GM12865 (cell line): ENCODE measurements around the gene EPHA1.

Experiments
- DNase-seq: peaks from one replicate; pipeline ENCODE4 v3.0.0; 2010; ENCODE audit warnings: low read depth
- H3K4me3 ChIP-seq: 2 replicates; pipeline ENCODE4 v1.5.1; 2011; ENCODE audit warnings: mild to moderate bottlenecking, low read depth, low read length, control low read depth
- TF ChIP-seq, protein P1 (sequence below): IDR thresholded peaks from 2 replicates; pipeline ENCODE4 v1.5.1; 2011; ENCODE audit warnings: low read length, control low read depth, low read depth, inconsistent platforms; ENCODE audit not compliant: insufficient read depth; ENCODE audit errors: missing control alignments

The EPHA1 gene

DNA sequence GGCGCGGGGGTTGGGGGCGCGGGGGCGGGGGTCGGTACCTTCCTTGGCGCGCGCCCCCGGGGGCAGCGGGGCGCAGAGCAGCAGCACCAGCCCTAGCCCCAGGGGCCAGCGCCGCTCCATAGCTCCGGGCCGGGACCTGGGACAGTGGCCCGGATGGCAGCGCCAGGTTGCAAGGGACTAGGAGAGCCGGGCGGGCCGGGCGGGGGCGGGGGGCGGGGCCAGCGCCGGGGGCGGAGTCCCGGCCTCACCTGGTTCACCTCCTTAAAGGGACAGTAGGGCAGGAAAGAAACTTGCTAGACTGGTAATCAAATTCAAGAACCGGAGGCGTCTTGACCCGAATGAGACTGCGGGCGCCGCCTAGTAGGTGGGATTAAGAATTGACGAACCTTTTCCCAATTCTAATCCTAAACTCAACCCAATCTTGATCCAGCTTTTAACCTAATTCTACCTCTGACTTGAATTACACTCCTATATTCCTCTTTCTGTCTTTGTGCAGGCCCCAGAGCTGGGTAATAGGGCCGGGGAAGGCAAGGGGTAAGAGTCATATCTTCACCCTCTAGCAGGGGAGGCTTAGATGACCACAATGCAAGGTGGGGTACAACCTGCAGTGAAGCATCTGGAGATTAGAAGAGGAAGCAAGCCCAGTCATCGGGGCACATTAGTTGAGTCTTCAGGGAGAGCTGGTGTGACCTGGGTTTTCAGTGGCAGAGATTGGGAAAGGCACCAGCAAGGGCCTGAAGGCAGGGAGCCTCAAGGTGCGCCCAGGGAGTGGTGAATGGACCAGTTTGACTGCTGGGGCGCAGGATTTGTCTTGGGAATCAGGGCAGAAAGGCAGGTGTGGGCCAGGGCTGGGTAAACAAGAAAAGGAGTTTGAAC lies at the start of gene EPHA1:
Gene EPHA1 (minus strand): TSS at position 171 of the 876 bp plus-strand sequence. CDS start 51 bp downstream, at position 120.
- TF ChIP-seq, protein P1, sequence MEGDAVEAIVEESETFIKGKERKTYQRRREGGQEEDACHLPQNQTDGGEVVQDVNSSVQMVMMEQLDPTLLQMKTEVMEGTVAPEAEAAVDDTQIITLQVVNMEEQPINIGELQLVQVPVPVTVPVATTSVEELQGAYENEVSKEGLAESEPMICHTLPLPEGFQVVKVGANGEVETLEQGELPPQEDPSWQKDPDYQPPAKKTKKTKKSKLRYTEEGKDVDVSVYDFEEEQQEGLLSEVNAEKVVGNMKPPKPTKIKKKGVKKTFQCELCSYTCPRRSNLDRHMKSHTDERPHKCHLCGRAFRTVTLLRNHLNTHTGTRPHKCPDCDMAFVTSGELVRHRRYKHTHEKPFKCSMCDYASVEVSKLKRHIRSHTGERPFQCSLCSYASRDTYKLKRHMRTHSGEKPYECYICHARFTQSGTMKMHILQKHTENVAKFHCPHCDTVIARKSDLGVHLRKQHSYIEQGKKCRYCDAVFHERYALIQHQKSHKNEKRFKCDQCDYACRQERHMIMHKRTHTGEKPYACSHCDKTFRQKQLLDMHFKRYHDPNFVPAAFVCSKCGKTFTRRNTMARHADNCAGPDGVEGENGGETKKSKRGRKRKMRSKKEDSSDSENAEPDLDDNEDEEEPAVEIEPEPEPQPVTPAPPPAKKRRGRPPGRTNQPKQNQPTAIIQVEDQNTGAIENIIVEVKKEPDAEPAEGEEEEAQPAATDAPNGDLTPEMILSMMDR, result no peak
- no peak for DNase-seq
- no peak within 1 kb of the TSS for H3K4me3 ChIP-seq

GRCh38 chr7:143458263-143458662 lies 49.6 kb upstream of the EPHA1 start:
- DNase-seq, result peak; percentile 9
- TF ChIP-seq, protein P1, result no peak
- H3K4me3 ChIP-seq, result no peak overlapping the region

- no peak for DNase-seq
- H3K4me3 ChIP-seq, result no peak overlapping the region
- TF ChIP-seq, protein P1, result no peak
These were observed 48.5 kb upstream of the EPHA1 start for GRCh38 chr7:143456992-143457793.

DNA sequence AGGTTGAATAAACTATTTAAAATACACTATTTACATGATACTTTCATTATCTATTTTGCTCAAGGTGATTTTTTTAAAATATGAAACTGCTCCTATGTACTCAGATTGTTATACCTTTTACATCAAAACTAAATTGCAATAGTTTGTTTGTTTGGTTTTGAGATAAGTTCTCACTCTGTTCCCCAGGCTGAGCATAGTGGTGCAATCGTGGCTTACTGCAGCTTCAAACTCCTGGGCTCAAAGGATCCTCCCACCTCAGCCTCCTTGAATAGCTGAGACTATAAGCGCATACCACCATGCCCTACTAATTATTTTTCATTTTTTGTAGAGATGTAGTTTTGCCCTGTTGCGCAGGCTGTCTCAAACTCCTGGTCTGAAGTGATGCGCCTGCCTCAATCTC lies 47.3 kb upstream of the EPHA1 start:
- no peak overlapping the region for H3K4me3 ChIP-seq
- no peak for DNase-seq
- TF ChIP-seq, protein P1, result no peak

DNA sequence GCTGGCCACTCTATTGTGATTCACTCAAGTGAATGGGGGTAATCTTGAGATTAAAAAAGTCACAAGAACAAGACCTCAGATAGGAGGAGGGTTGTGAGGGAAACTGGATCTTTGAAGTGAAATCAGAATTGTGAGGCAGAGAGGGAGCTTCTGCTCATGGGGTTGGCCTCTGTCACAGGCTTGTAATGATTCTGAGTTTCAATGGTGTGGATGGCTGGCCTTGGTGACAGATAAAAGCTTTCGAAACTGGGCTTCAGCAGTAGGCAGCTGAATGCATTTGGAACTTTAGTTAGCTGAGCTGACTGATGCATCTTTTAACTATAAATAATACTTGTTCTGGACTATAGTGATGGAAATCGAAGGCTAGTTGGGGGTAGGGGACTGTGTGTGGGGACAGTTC lies 46.8 kb upstream of the EPHA1 start:
- TF ChIP-seq, protein P1, result no peak
- H3K4me3 ChIP-seq, result no peak overlapping the region
- DNase-seq, result peak; percentile 9

GRCh38 chr7:143454091-143454680 lies 45.5 kb upstream of the EPHA1 start:
- TF ChIP-seq, protein P1, result no peak
- H3K4me3 ChIP-seq, result no peak overlapping the region
- no peak for DNase-seq
